Liver (tissue), 9 donors: ENCODE measurements around the gene DPYSL4. TPM values are rescaled to one million over a fixed set of nuclear protein-coding genes. Genes with fewer than 3 reads are reported as not detected.
"Not testable (repeated sequence)": the region's sequence is repeated elsewhere in the genome, so short reads cannot be mapped to it uniquely, and the experiment has no call there.

Experiments
- DNase-seq: peaks from one replicate; pipeline ENCODE4 v3.0.0-alpha.2; 2017; ENCODE audit warnings: low spot score
- H3K27ac ChIP-seq, 2 donors: one replicate each; pipeline ENCODE4 v1.7.0; 2013; ENCODE audit warnings: inconsistent platforms in 2 of 2, low read length in 2 of 2, control low read depth in 1 of 2, low read depth in 1 of 2, mild to moderate bottlenecking in 1 of 2
- H3K27me3 ChIP-seq, 4 donors: one replicate each; pipeline versions ENCODE4 v1.6.1 to v1.7.0; 2013; ENCODE audit warnings: low read length in 3 of 4, inconsistent platforms in 1 of 4, mild to moderate bottlenecking in 1 of 4, moderate library complexity in 1 of 4; ENCODE audit not compliant: control insufficient read depth in 4 of 4, insufficient read depth in 4 of 4
- H3K36me3 ChIP-seq, 4 donors: one replicate each; pipeline versions ENCODE4 v1.6.1 to v1.7.0; 2013; ENCODE audit warnings: low read length in 3 of 4, mild to moderate bottlenecking in 3 of 4, low read depth in 1 of 4, moderate library complexity in 1 of 4; ENCODE audit not compliant: control insufficient read depth in 4 of 4, insufficient read depth in 3 of 4
- H3K4me1 ChIP-seq, 4 donors: one replicate each; pipeline versions ENCODE4 v1.6.1 to v1.7.0; 2013; ENCODE audit warnings: low read length in 3 of 4, mild to moderate bottlenecking in 3 of 4, moderate library complexity in 1 of 4; ENCODE audit not compliant: control insufficient read depth in 4 of 4, insufficient read depth in 4 of 4
- H3K4me3 ChIP-seq, 3 donors: one replicate each; pipeline versions ENCODE4 v1.6.1 to v1.7.0; 2013; ENCODE audit warnings: low read length in 3 of 3, control low read depth in 1 of 3, low read depth in 1 of 3, mild to moderate bottlenecking in 1 of 3
- H3K9ac ChIP-seq, 2 donors: one replicate each; pipeline ENCODE4 v1.7.0; 2013; ENCODE audit warnings: low read length in 2 of 2, mild to moderate bottlenecking in 2 of 2, moderate library complexity in 2 of 2, control low read depth in 1 of 2, low read depth in 1 of 2
- H3K9me3 ChIP-seq, 4 donors: one replicate each; pipeline versions ENCODE4 v1.6.1 to v1.7.0; 2013; ENCODE audit warnings: low read length in 3 of 4; ENCODE audit not compliant: control insufficient read depth in 4 of 4
- ATF3 ChIP-seq: IDR thresholded peaks from 2 replicates; pipeline ENCODE4 v1.6.1; 2016; ENCODE audit warnings: antibody characterized with exemption
- CTCF ChIP-seq: fragments of 150-350 bp; IDR thresholded peaks from 2 replicates; pipeline ENCODE4 v1.5.1; 2017; ENCODE audit warnings: improper control_type of control experiment, low read depth, low read length; ENCODE audit not compliant: missing input control
- EGR1 ChIP-seq, 2 donors: IDR thresholded peaks; 2 replicates each; pipeline ENCODE4 v1.6.1; 2016 to 2018; ENCODE audit warnings: antibody characterized with exemption in 2 of 2, low read depth in 2 of 2
- FOXA1 ChIP-seq: IDR thresholded peaks from 2 replicates; pipeline ENCODE4 v1.6.1; 2016; ENCODE audit warnings: antibody characterized with exemption
- FOXA2 ChIP-seq: IDR thresholded peaks from 2 replicates; pipeline ENCODE4 v1.6.1; 2016; ENCODE audit warnings: antibody characterized with exemption
- GABPA ChIP-seq, 2 donors: IDR thresholded peaks in 1 of 2; conservative IDR thresholded peaks in 1 of 2; 2 replicates each; pipeline ENCODE4 v1.6.1; 2016; ENCODE audit warnings: antibody characterized with exemption in 2 of 2, mild to moderate bottlenecking in 1 of 2, moderate library complexity in 1 of 2
- HNF4A ChIP-seq, 2 donors: conservative IDR thresholded peaks; 2 replicates each; pipeline ENCODE4 v1.6.1; 2016; ENCODE audit warnings: antibody characterized with exemption in 2 of 2, mild to moderate bottlenecking in 2 of 2
- HNF4G ChIP-seq: IDR thresholded peaks from 2 replicates; pipeline ENCODE4 v1.6.1; 2016; ENCODE audit warnings: antibody characterized with exemption
- JUND ChIP-seq, 2 donors: IDR thresholded peaks; 2 replicates each; pipeline ENCODE4 v1.6.1; 2016; ENCODE audit warnings: antibody characterized with exemption in 2 of 2
- MAX ChIP-seq: IDR thresholded peaks from 2 replicates; pipeline ENCODE4 v1.6.1; 2016; ENCODE audit warnings: antibody characterized with exemption
- NR2F2 ChIP-seq: IDR thresholded peaks from 2 replicates; pipeline ENCODE4 v1.6.1; 2016; ENCODE audit warnings: antibody characterized with exemption
- RAD21 ChIP-seq, 2 donors: IDR thresholded peaks; 2 replicates each; pipeline ENCODE4 v1.6.1; 2016; ENCODE audit warnings: antibody characterized with exemption in 2 of 2, mild to moderate bottlenecking in 2 of 2
- REST ChIP-seq: IDR thresholded peaks from 2 replicates; pipeline ENCODE4 v1.6.1; 2016; ENCODE audit warnings: antibody characterized with exemption, mild to moderate bottlenecking
- RXRA ChIP-seq, 2 donors: IDR thresholded peaks; 2 replicates each; pipeline ENCODE4 v1.6.1; 2017 to 2018; ENCODE audit warnings: antibody characterized with exemption in 2 of 2, mild to moderate bottlenecking in 1 of 2
- SP1 ChIP-seq: IDR thresholded peaks from 2 replicates; pipeline ENCODE4 v1.6.1; 2018; ENCODE audit warnings: antibody characterized with exemption, mild to moderate bottlenecking
- TAF1 ChIP-seq: conservative IDR thresholded peaks from 2 replicates; pipeline ENCODE4 v1.6.1; 2016; ENCODE audit warnings: antibody characterized with exemption, mild to moderate bottlenecking
- YY1 ChIP-seq: IDR thresholded peaks from 2 replicates; pipeline ENCODE4 v1.6.1; 2016; ENCODE audit warnings: antibody characterized with exemption, mild to moderate bottlenecking
- WGBS: extraction: QIAGEN DNeasy Blood & Tissue Kit; methylation state at CpG from one replicate; pipeline ENCODE4 v1.1.7; 2013; 5-methylcytosine and 5-hydroxymethylcytosine counted together
- polyA plus RNA-seq, 2 donors: library from polyadenylated mRNA; stranded (reverse) in 1 of 2; unstranded in 1 of 2; fragments of 200-250 nt in 1 of 2; fragments of >200 nt in 1 of 2; fragmentation: Nextera tagmentation in 1 of 2; extraction: Ambion mirVana in 1 of 2; gene quantifications; one replicate each; pipeline versions ENCODE4 v1.2.1 to v1.2.3, GENCODE V29; 2013 to 2015
- total RNA-seq, 2 donors: library from RNA; depleted of rRNA; stranded (reverse); fragments of >200 nt; gene quantifications; one replicate each; pipeline ENCODE4 v1.2.3, GENCODE V29; 2014
- donor health status: healthy.
- donor health status: healthy.
- donor health status: healthy.
- donor health status: healthy.
- donor health status: healthy.

DPYSL4 gene
- total and polyA plus RNA-seq, 4 donors = 0.19 to 2.2 (median 0.26) TPM

- Histone ChIP-seq H3K27me3 (no peaks in the 10 kb centered on the region), H3K9me3 (peaks cover 0 to 7% (median 2%) of the 10 kb centered on the region in 4 donors), H3K27ac (no peak overlapping the region), H3K9ac (no peak overlapping the region), H3K36me3 (peaks cover 0 to 2% (median 0%) of the 10 kb centered on the region in 4 donors), H3K4me1 (no peaks in the 10 kb centered on the region), H3K4me3 (no peak overlapping the region)
- no peak for DNase-seq
- 65% methylated on average over 4 of the region's 4 CpGs for WGBS
- TF ChIP-seq YY1 = no peak
- no peak for TF ChIP-seq MAX
- no peak for TF ChIP-seq NR2F2
- no peak for TF ChIP-seq HNF4A (conservative IDR thresholded peaks at IDR 0.05)
- no peak for TF ChIP-seq ATF3
- no peak for TF ChIP-seq RXRA (IDR thresholded peaks at IDR 0.05)
- no peak for TF ChIP-seq FOXA2
- no peak for TF ChIP-seq REST
- TF ChIP-seq JUND (IDR thresholded peaks at IDR 0.05) = no peak
Observed at GRCh38 chr10:132213917-132214316, 27.2 kb downstream of the DPYSL4 start.

- not testable (repeated sequence) for H3K9ac ChIP-seq, DNase-seq, H3K4me1 ChIP-seq, H3K4me3 ChIP-seq, H3K27me3 ChIP-seq, H3K27ac ChIP-seq, H3K9me3 ChIP-seq, H3K36me3 ChIP-seq
- WGBS = 89% methylated on average over 3 of the region's 3 CpGs
Observed at GRCh38 chr10:132216441-132216840, 29.7 kb downstream of the DPYSL4 start.

GRCh38 chr10:132219486-132219885 lies 32.7 kb downstream of the DPYSL4 start:
- DNase-seq = no peak
- peaks cover 0 to 2% (median 0%) of the 10 kb centered on the region in 4 donors for H3K36me3 ChIP-seq
- 82% methylated on average over 7 of the region's 7 CpGs for WGBS
- no peak for TF ChIP-seq SP1
- TF ChIP-seq ATF3 = no peak
- TF ChIP-seq NR2F2 = no peak
- TF ChIP-seq JUND (IDR thresholded peaks at IDR 0.05) = no peak
- TF ChIP-seq MAX = no peak
- no peak for TF ChIP-seq RAD21 (IDR thresholded peaks at IDR 0.05)
- TF ChIP-seq GABPA (IDR thresholded peaks at IDR 0.05 in 1 of 2, conservative IDR thresholded peaks at IDR 0.05 in 1 of 2) = no peak
- no peak for TF ChIP-seq FOXA2
- TF ChIP-seq CTCF = no peak
- TF ChIP-seq HNF4G = no peak
- TF ChIP-seq TAF1 = no peak
- TF ChIP-seq REST = no peak
- no peak for TF ChIP-seq FOXA1
- no peak for TF ChIP-seq EGR1 (IDR thresholded peaks at IDR 0.05; ENCODE audit: low read depth in 2 of 2)
- TF ChIP-seq HNF4A (conservative IDR thresholded peaks at IDR 0.05) = no peak
- no peak for TF ChIP-seq RXRA (IDR thresholded peaks at IDR 0.05)
- no peak for TF ChIP-seq YY1

More at GRCh38 chr10:132219486-132219885, 32.7 kb downstream of the DPYSL4 start:
- H3K27me3 ChIP-seq = no peaks in the 10 kb centered on the region
- H3K4me1 ChIP-seq = no peaks in the 10 kb centered on the region
- no peak overlapping the region for H3K9ac ChIP-seq
- H3K4me3 ChIP-seq = no peak overlapping the region
- H3K27ac ChIP-seq = no peak overlapping the region
- H3K9me3 ChIP-seq = peaks cover 0 to 4% (median 2%) of the 10 kb centered on the region in 4 donors
